H9 (cell line): ENCODE data around the gene CBLIF. TPM values are rescaled to one million over a fixed set of nuclear protein-coding genes. Genes with fewer than 3 reads are reported as not detected.

Experiments
- DNase-seq: peaks from one replicate; pipeline ENCODE4 v3.0.0-alpha.2; 2017
- H2AFZ ChIP-seq: one replicate; pipeline ENCODE4 v1.6.1; 2013; ENCODE audit warnings: mild to moderate bottlenecking, low read length, control low read depth, moderate library complexity
- H2AK5ac ChIP-seq: 2 replicates; pipeline ENCODE4 v1.6.1; 2013; ENCODE audit warnings: low read length, control low read depth, mixed read lengths; ENCODE audit not compliant: insufficient read length
- H2BK120ac ChIP-seq: one replicate; pipeline ENCODE4 v1.6.1; 2013; ENCODE audit warnings: low read depth, mild to moderate bottlenecking, low read length, control low read depth, inconsistent platforms; ENCODE audit not compliant: poor library complexity, severe bottlenecking
- H2BK12ac ChIP-seq: 2 replicates; pipeline ENCODE4 v1.6.1; 2013; ENCODE audit warnings: low read length, control low read depth, mixed read lengths, low read depth; ENCODE audit not compliant: insufficient read length
- H2BK15ac ChIP-seq: 2 replicates; pipeline ENCODE4 v1.6.1; 2013; ENCODE audit warnings: low read depth, low read length, control low read depth
- H2BK20ac ChIP-seq: one replicate; pipeline ENCODE4 v1.6.1; 2013; ENCODE audit warnings: low read depth, mild to moderate bottlenecking, low read length, control low read depth, inconsistent platforms; ENCODE audit not compliant: poor library complexity, severe bottlenecking
- H2BK5ac ChIP-seq: 2 replicates; pipeline ENCODE4 v1.6.1; 2013; ENCODE audit warnings: low read length, control low read depth, mixed read lengths; ENCODE audit not compliant: insufficient read length
- H3K14ac ChIP-seq: 2 replicates; pipeline ENCODE4 v1.6.1; 2013; ENCODE audit warnings: low read length, control low read depth; ENCODE audit not compliant: insufficient read depth
- H3K18ac ChIP-seq: 2 replicates; pipeline ENCODE4 v1.6.1; 2013; ENCODE audit warnings: low read depth, mild to moderate bottlenecking, mixed read lengths, low read length, control low read depth; ENCODE audit not compliant: insufficient read length
- H3K23ac ChIP-seq: 2 replicates; pipeline ENCODE4 v1.6.1; 2013; ENCODE audit warnings: low read length, control low read depth, mixed read lengths, low read depth; ENCODE audit not compliant: insufficient read length
- H3K23me2 ChIP-seq: 2 replicates; pipeline ENCODE4 v1.6.1; 2013; ENCODE audit warnings: low read depth, mild to moderate bottlenecking, mixed read lengths, low read length, control low read depth; ENCODE audit not compliant: insufficient read length, poor library complexity, severe bottlenecking
- H3K27ac ChIP-seq: 2 replicates; pipeline ENCODE4 v1.5.1; 2013; ENCODE audit warnings: low read length, control low read depth, mixed read lengths, low read depth; ENCODE audit not compliant: insufficient read length
- H3K27me3 ChIP-seq: 2 replicates; pipeline ENCODE4 v1.6.1; 2013; ENCODE audit warnings: low read length, control low read depth, inconsistent platforms; ENCODE audit not compliant: insufficient read depth
- H3K4ac ChIP-seq: 2 replicates; pipeline ENCODE4 v1.6.1; 2013; ENCODE audit warnings: low read depth, mild to moderate bottlenecking, control low read depth, inconsistent platforms, low read length, moderate library complexity
- H3K4me1 ChIP-seq: 2 replicates; pipeline ENCODE4 v1.6.1; 2013; ENCODE audit warnings: low read length, control low read depth, inconsistent platforms; ENCODE audit not compliant: insufficient read depth
- H3K4me2 ChIP-seq: 2 replicates; pipeline ENCODE4 v1.6.1; 2013; ENCODE audit warnings: low read length, control low read depth, mixed read lengths; ENCODE audit not compliant: insufficient read length, insufficient read depth
- H3K56ac ChIP-seq: 2 replicates; pipeline ENCODE4 v1.6.1; 2013; ENCODE audit warnings: low read depth, mild to moderate bottlenecking, mixed read lengths, low read length, control low read depth; ENCODE audit not compliant: insufficient read length
- H3K79me1 ChIP-seq: 2 replicates; pipeline ENCODE4 v1.6.1; 2013; ENCODE audit warnings: low read depth, mild to moderate bottlenecking, moderate library complexity, low read length, control low read depth, inconsistent platforms; ENCODE audit not compliant: insufficient read depth, poor library complexity, severe bottlenecking
- H3K79me2 ChIP-seq: 2 replicates; pipeline ENCODE4 v1.6.1; 2013; ENCODE audit warnings: low read length, control low read depth, inconsistent platforms; ENCODE audit not compliant: insufficient read depth
- H3K9ac ChIP-seq: 2 replicates; pipeline ENCODE4 v1.6.1; 2013; ENCODE audit warnings: low read length, control low read depth, mixed read lengths; ENCODE audit not compliant: insufficient read length; ENCODE audit errors: extremely low read depth
- H3K9me3 ChIP-seq: one replicate; pipeline ENCODE4 v1.6.1; 2013; ENCODE audit warnings: low read depth, low read length, inconsistent platforms; ENCODE audit not compliant: control insufficient read depth
- H3T11ph ChIP-seq: one replicate; pipeline ENCODE4 v1.6.1; 2013; ENCODE audit warnings: mild to moderate bottlenecking, low read length, control low read depth, inconsistent platforms
- H4K20me1 ChIP-seq: one replicate; pipeline ENCODE4 v1.6.1; 2013; ENCODE audit not compliant: control insufficient read depth, insufficient read length, insufficient read depth
- H4K5ac ChIP-seq: 2 replicates; pipeline ENCODE4 v1.6.1; 2013; ENCODE audit warnings: low read depth, mild to moderate bottlenecking, mixed read lengths, low read length, control low read depth; ENCODE audit not compliant: insufficient read length
- H4K8ac ChIP-seq: replicated peaks from 2 replicates; pipeline ENCODE4 v1.6.1; 2013; ENCODE audit warnings: low read length, control low read depth, mixed read lengths, low read depth; ENCODE audit not compliant: insufficient read length
- H4K91ac ChIP-seq: 2 replicates; pipeline ENCODE4 v1.6.1; 2013; ENCODE audit warnings: low read depth, mild to moderate bottlenecking, moderate library complexity, mixed read lengths, low read length, control low read depth; ENCODE audit not compliant: insufficient read length
- H3K27ac Mint-ChIP-seq, 3 experiments: 2 replicates in 2 of 3; 3 replicates in 1 of 3; pipeline ENCODE4 v1.8.0; 2020 to 2021; ENCODE audit warnings: mixed read lengths in 3 of 3, mild to moderate bottlenecking in 1 of 3, moderate library complexity in 1 of 3
- H3K27me3 Mint-ChIP-seq: 2 replicates; pipeline ENCODE4 v1.8.0; 2021; ENCODE audit warnings: low read depth, mild to moderate bottlenecking, moderate library complexity, mixed read lengths
- H3K36me3 Mint-ChIP-seq, 3 experiments: 2 replicates in 2 of 3; 3 replicates in 1 of 3; pipeline ENCODE4 v1.8.0; 2020 to 2021; ENCODE audit warnings: low read depth in 3 of 3, mixed read lengths in 3 of 3; ENCODE audit not compliant: insufficient read depth in 1 of 3
- H3K4me1 Mint-ChIP-seq, 2 experiments: 2 replicates each; pipeline ENCODE4 v1.8.0; 2020; ENCODE audit warnings: mixed read lengths in 2 of 2
- H3K4me3 Mint-ChIP-seq, 2 experiments: 2 replicates in 1 of 2; 3 replicates in 1 of 2; pipeline ENCODE4 v1.8.0; 2020 to 2021; ENCODE audit warnings: mild to moderate bottlenecking in 2 of 2, mixed read lengths in 2 of 2, moderate library complexity in 1 of 2
- H3K9me3 Mint-ChIP-seq, 2 experiments: 2 replicates in 1 of 2; 3 replicates in 1 of 2; pipeline ENCODE4 v1.8.0; 2020; ENCODE audit warnings: mild to moderate bottlenecking in 2 of 2, mixed read lengths in 2 of 2, moderate library complexity in 1 of 2
- WGBS: extraction: QIAGEN DNeasy Blood & Tissue Kit; methylation state at CpG from one replicate; pipeline ENCODE4 v1.1.7; 2013; ENCODE audit warnings: missing lambda C conversion rate, low lambda C conversion rate, mixed read lengths; ENCODE audit not compliant: insufficient read length; ENCODE audit errors: extremely low coverage; 5-methylcytosine and 5-hydroxymethylcytosine counted together
- total RNA-seq: library from RNA; stranded (reverse); gene quantifications from 2 replicates; pipeline ENCODE4 v1.2.1, GENCODE V29; 2021
- TF ChIP-seq, protein P1 (sequence below): fragments of 200-600 bp; sonication (generic); conservative IDR thresholded peaks from 3 replicates; pipeline ENCODE4 v1.8.0; 2021; ENCODE audit warnings: antibody characterized with exemption, mild to moderate bottlenecking

Gene CBLIF
- total RNA-seq, 1 experiment from 2014 or later = not detected

DNA sequence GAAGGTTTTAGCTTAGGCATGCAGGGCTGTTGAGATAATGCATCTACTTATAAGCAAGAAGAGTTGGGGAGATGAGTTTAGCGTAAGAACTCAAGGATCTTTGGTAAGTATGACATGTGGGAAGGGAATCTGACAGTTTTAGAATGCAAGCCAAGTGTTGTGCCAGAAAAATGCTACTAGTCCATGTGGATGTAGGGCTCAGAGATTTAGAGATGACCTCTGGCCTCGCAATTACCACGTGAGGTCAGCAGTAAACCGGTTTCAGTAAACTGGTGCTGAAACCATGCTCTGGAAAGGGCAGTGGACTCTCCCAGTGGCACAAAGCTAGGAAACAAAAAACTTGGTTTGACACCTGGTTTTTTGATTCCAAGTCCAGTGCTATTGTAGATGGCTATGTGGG, 53.7 kb downstream of the CBLIF start:
- no peaks in the 10 kb centered on the region for H3K9me3 ChIP-seq
- peaks cover 17 to 82% (median 67%) of the 10 kb centered on the region in 3 experiments for H3K36me3 Mint-ChIP-seq
- H3K9ac ChIP-seq = no peak overlapping the region
- no peak overlapping the region for H3K27ac Mint-ChIP-seq
- DNase-seq = no peak
- H2AFZ ChIP-seq = no peak overlapping the region
- H3K9me3 Mint-ChIP-seq = no peaks in the 10 kb centered on the region
- H3K27me3 Mint-ChIP-seq = no peaks in the 10 kb centered on the region
- H2BK5ac ChIP-seq = no peak overlapping the region
- H2BK15ac ChIP-seq = no peak overlapping the region
- no peak overlapping the region for H3K4me3 Mint-ChIP-seq
- H3K27ac ChIP-seq = no peak overlapping the region
- H3K4ac ChIP-seq = no peak overlapping the region
- no peaks in the 10 kb centered on the region for H3K79me1 ChIP-seq
- WGBS = no CpG with 5 or more reads among the region's 4 CpGs
- H3K4me1 ChIP-seq = no peaks in the 10 kb centered on the region
- H2BK12ac ChIP-seq = no peak overlapping the region
- no peak overlapping the region for H3K56ac ChIP-seq
- no peak overlapping the region for H3T11ph ChIP-seq
- H2AK5ac ChIP-seq = no peak overlapping the region
- TF ChIP-seq, protein P1, sequence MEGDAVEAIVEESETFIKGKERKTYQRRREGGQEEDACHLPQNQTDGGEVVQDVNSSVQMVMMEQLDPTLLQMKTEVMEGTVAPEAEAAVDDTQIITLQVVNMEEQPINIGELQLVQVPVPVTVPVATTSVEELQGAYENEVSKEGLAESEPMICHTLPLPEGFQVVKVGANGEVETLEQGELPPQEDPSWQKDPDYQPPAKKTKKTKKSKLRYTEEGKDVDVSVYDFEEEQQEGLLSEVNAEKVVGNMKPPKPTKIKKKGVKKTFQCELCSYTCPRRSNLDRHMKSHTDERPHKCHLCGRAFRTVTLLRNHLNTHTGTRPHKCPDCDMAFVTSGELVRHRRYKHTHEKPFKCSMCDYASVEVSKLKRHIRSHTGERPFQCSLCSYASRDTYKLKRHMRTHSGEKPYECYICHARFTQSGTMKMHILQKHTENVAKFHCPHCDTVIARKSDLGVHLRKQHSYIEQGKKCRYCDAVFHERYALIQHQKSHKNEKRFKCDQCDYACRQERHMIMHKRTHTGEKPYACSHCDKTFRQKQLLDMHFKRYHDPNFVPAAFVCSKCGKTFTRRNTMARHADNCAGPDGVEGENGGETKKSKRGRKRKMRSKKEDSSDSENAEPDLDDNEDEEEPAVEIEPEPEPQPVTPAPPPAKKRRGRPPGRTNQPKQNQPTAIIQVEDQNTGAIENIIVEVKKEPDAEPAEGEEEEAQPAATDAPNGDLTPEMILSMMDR = no peak
- no peak overlapping the region for H4K8ac ChIP-seq
- H3K23ac ChIP-seq = no peak overlapping the region
- H3K23me2 ChIP-seq = no peaks in the 10 kb centered on the region
- H4K91ac ChIP-seq = no peak overlapping the region
- H4K20me1 ChIP-seq = no peaks in the 10 kb centered on the region
- H4K5ac ChIP-seq = no peak overlapping the region
- H3K27me3 ChIP-seq = no peaks in the 10 kb centered on the region
- no peak overlapping the region for H2BK120ac ChIP-seq
- H3K79me2 ChIP-seq = no peaks in the 10 kb centered on the region
- H3K4me2 ChIP-seq = no peak overlapping the region
- H3K14ac ChIP-seq = no peak overlapping the region
- no peak overlapping the region for H3K18ac ChIP-seq
- no peak overlapping the region for H2BK20ac ChIP-seq
- no peaks in the 10 kb centered on the region for H3K4me1 Mint-ChIP-seq
